AG04449 (cell line): ENCODE data around the gene MAPK8IP3.

Experiments
- CTCF ChIA-PET: fragments of 350-600 bp; formaldehyde crosslinking; extraction: SDS; loops from one replicate; lab custom pipeline; 2021; ENCODE audit warnings: antibody characterized with exemption; lab: Yijun Ruan, JAX
- POLR2A ChIA-PET: fragments of 400-600, 350-600 bp; formaldehyde crosslinking; extraction: SDS; loops from one replicate; lab custom pipeline; 2020; ENCODE audit warnings: antibody characterized with exemption, inconsistent platforms; lab: Yijun Ruan, JAX
- DNase-seq: peaks from one replicate; pipeline ENCODE4 v3.0.0-alpha.2; 2010; ENCODE audit warnings: low read depth, low spot score
- H3K4me3 ChIP-seq: 2 replicates; pipeline ENCODE4 v1.5.1; 2011; ENCODE audit warnings: low read depth, mild to moderate bottlenecking, control low read depth, low read length
- TF ChIP-seq, protein P1 (sequence below): IDR thresholded peaks from one replicate; pipeline ENCODE4 v1.5.1; 2011; ENCODE audit warnings: mild to moderate bottlenecking, moderate library complexity, low read length, control low read depth, inconsistent platforms; ENCODE audit not compliant: insufficient read depth; ENCODE audit errors: missing control alignments

Gene MAPK8IP3

DNA sequence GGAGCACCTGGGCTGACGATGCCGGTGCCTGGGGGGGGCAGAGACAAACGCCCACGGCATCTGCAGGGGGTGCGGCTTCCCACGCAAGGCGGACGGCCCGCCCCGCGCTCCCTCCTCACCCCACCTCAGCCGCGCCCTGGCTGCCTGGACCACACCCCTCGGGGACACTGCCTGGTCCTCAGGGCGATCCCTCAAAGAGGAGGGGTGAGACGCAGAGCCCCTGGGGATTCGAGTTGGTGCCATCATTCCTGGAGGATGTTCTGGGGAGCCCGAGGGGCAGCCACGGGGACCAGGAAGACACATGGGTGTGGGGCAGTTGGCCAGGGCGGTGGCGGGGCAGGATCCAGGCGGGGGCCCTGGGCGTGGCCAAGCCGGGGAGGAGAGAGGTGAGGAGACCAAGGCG is 83.6 kb downstream of the MAPK8IP3 start:
- H3K4me3 ChIP-seq = no peak overlapping the region
- TF ChIP-seq, protein P1, sequence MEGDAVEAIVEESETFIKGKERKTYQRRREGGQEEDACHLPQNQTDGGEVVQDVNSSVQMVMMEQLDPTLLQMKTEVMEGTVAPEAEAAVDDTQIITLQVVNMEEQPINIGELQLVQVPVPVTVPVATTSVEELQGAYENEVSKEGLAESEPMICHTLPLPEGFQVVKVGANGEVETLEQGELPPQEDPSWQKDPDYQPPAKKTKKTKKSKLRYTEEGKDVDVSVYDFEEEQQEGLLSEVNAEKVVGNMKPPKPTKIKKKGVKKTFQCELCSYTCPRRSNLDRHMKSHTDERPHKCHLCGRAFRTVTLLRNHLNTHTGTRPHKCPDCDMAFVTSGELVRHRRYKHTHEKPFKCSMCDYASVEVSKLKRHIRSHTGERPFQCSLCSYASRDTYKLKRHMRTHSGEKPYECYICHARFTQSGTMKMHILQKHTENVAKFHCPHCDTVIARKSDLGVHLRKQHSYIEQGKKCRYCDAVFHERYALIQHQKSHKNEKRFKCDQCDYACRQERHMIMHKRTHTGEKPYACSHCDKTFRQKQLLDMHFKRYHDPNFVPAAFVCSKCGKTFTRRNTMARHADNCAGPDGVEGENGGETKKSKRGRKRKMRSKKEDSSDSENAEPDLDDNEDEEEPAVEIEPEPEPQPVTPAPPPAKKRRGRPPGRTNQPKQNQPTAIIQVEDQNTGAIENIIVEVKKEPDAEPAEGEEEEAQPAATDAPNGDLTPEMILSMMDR = no peak
- ChIA-PET CTCF (no interaction called here), POLR2A (no interaction called here)
- DNase-seq = no peak

DNA sequence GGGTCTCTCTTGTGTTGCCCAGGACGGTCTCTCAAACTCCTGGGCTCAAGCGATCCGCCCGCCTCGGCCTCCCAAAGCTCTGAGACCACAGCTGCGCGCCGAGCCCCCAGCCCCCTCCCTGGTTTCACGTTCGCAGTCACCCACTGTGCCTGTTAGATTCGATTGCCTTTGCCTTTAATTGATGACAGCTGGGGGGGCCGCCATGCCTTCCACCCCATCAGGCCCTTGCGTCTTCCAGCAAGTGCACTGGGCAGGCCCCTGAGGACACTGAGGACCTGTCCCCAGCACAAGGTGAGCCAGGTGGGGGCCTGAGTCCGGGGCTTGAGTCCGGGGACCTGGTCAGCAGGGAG is 84.2 kb downstream of the MAPK8IP3 start:
- POLR2A ChIA-PET = interaction anchor here (2.2 kb wide), 1 partner anchor 7 kb away, joined by 9 read pairs; the partner anchor contains the start of genes NUBP2 and SPSB3
- H3K4me3 ChIP-seq = no peak overlapping the region
- DNase-seq = no peak
- CTCF ChIA-PET = no interaction called here
- TF ChIP-seq, protein P1 = no peak

DNA sequence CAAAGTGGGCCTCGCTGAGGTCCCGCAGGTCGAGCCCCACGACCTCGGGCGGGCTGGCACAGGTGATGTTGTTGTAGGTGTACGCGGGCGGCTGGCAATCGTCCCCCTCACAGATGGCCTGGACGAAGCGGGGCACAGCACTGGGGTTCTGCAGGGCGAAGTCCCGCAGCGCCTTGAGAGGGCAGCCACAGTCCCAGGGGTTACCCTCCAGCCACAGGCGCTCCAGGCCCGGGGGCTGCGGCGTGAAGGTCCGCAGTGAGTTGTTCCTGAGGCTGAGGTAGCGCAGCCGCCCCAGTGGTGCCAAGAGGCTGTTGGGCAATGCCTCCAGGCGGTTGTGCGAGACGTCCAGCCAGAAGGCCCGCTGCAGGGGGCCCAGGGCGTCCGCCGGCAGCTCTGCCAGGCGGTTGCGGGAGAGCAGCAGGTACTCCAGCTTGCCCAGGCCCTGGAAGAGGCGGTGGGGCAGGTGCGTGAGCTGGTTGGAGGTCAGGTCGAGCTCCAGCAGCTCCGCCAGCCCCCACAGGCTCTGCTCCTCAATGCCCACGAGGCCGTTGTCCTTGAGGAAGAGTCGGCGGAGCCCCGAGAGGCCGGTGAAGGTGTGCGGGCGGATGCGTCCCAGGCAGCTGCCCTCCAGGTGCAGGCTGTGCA is 84.7 kb downstream of the MAPK8IP3 start:
- H3K4me3 ChIP-seq = no peak overlapping the region
- no peak for DNase-seq
- TF ChIP-seq, protein P1 = no peak
- POLR2A ChIA-PET = interaction anchor here (2.2 kb wide), 1 partner anchor 8 kb away, joined by 9 read pairs; the partner anchor contains the start of genes NUBP2 and SPSB3
- CTCF ChIA-PET = no interaction called here

DNA sequence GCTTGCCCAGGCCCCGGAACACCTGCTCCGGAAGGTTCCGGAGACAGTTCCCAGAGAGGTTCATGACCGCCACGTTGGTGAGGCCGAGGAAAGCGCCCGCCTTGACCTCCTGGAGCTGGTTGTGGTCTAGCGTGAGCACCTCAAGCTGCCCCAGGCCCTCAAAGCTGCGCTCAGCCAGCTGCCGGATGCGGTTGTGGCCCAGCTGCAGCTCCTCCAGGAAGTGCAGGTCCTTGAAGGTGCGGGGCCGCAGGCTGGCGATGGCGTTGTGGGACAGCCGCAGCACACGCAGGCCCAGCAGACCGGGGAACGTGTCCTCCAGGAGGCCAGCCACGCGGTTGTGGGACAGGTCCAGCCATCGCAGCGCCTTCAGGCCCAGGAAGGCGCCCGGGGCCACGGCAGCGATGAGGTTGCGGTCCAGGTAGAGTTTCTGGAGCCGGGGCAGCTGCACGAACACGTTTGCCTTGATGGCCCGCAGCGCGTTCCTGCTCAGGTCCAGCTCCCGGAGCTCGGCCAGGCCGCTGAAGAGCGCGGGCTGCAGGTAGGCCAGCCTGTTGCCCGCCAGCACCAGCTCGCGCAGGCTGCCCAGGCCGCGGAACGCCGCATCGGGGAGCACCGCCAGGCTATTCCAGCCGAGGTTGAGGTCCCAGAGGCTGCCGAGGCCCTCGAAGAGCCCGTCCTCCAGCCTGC is 85.4 kb downstream of the MAPK8IP3 start:
- H3K4me3 ChIP-seq = no peak overlapping the region
- ChIA-PET POLR2A (interaction anchor here (2.2 kb wide), 1 partner anchor 9 kb away, joined by 9 read pairs; the partner anchor contains the start of genes NUBP2 and SPSB3), CTCF (no interaction called here)
- DNase-seq = no peak
- TF ChIP-seq, protein P1 = no peak

DNA sequence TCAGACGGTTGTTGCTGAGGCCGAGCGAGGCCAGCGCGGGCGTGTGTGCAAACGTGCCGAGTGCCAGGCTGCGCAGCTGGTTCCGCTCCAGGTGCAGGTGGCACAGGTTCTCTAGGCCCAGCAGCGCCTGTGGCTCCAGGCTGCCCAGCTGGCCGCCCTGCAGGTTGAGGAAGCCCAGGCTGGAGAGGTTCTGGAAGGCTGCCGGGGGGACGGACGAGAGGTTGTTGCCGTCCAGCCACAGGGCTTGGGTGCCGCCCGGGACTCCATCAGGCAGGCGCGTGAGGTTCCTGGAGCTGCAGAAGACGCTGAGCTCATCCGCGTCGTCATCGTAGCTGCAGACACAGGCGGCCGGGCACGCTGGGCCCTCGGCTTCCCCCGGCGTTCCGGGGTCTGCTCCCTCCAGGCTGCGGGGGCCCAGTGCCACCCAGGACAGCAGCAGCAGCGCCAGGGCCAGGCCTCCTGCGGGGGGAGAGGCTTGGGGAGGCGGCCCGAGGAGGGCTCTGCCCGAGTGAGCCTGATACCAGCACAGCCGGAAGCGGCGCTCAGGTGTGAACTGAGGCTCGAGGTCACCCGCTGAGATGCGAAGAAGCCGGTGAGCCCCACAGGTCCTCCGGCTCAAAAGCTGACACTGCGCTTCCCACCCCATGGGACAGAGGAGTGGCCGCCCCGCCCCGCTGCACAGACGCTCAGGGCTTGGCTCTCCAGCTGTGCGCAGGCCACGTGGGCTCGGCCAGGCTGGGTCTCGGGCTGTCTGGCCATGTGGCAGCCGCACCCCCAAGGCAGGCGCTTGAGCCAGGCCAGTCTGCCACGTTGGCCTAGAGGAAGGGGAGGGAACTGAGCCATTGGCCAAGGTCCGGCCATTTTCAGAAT is 86.2 kb downstream of the MAPK8IP3 start:
- ChIA-PET CTCF (interaction anchor here (1.8 kb wide), 1 partner anchor 9 kb away, joined by 9 read pairs; the partner anchor contains the start of genes NUBP2 and SPSB3), POLR2A (interaction anchor here (2.2 kb wide), 1 partner anchor 9 kb away, joined by 9 read pairs; the partner anchor contains the start of genes NUBP2 and SPSB3)
- no peak for DNase-seq
- no peak overlapping the region for H3K4me3 ChIP-seq
- TF ChIP-seq, protein P1 = no peak
